Hepatocyte (in vitro differentiated cells): ENCODE results near the gene C1QTNF9B. TPM values are rescaled to one million over a fixed set of nuclear protein-coding genes. Genes with fewer than 3 reads are reported as not detected.

Experiments
- DNase-seq: peaks from one replicate; pipeline ENCODE4 v3.0.0-alpha.2; 2016; ENCODE audit warnings: low spot score
- H2AFZ ChIP-seq: fragments of 200-600 bp; sonication (generic); 2 replicates; pipeline ENCODE4 v1.6.0; 2016; ENCODE audit warnings: antibody characterized with exemption, mild to moderate bottlenecking
- H3K27ac ChIP-seq: fragments of 200-600 bp; sonication (generic); 2 replicates; pipeline ENCODE4 v1.5.1; 2016; ENCODE audit warnings: mild to moderate bottlenecking
- H3K27me3 ChIP-seq: fragments of 200-600 bp; sonication (generic); 2 replicates; pipeline ENCODE4 v1.6.1; 2016
- H3K36me3 ChIP-seq: fragments of 200-600 bp; sonication (generic); replicated peaks from 2 replicates; pipeline ENCODE4 v1.5.1; 2016; ENCODE audit warnings: low read depth; ENCODE audit not compliant: insufficient read depth
- H3K4me1 ChIP-seq: fragments of 200-600 bp; sonication (generic); 2 replicates; pipeline ENCODE4 v1.5.1; 2016; ENCODE audit warnings: mild to moderate bottlenecking, moderate library complexity; ENCODE audit not compliant: insufficient read depth
- H3K4me2 ChIP-seq: fragments of 200-600 bp; sonication (generic); 2 replicates; pipeline ENCODE4 v1.6.0; 2016
- H3K4me3 ChIP-seq: fragments of 200-600 bp; sonication (generic); 2 replicates; pipeline ENCODE4 v1.5.1; 2016; ENCODE audit warnings: mild to moderate bottlenecking
- H3K79me2 ChIP-seq: fragments of 200-600 bp; sonication (generic); 2 replicates; pipeline ENCODE4 v1.6.0; 2017; ENCODE audit warnings: mild to moderate bottlenecking
- H3K9me2 ChIP-seq: fragments of 200-600 bp; sonication (generic); replicated peaks from 2 replicates; pipeline ENCODE4 v1.6.0; 2017; ENCODE audit warnings: mild to moderate bottlenecking; ENCODE audit not compliant: insufficient read depth
- H3K9me3 ChIP-seq: fragments of 200-600 bp; sonication (generic); 2 replicates; pipeline ENCODE4 v1.5.1; 2016; ENCODE audit warnings: low read depth, mild to moderate bottlenecking
- H4K20me1 ChIP-seq: fragments of 200-600 bp; sonication (generic); 2 replicates; pipeline ENCODE4 v1.6.0; 2016; ENCODE audit warnings: mild to moderate bottlenecking; ENCODE audit not compliant: insufficient read depth, poor library complexity, severe bottlenecking
- CTCF ChIP-seq: fragments of 200-600 bp; sonication (generic); IDR thresholded peaks from 2 replicates; pipeline ENCODE4 v1.5.1; 2016; ENCODE audit warnings: antibody characterized with exemption, mild to moderate bottlenecking; ENCODE audit not compliant: poor library complexity
- EZH2 ChIP-seq: fragments of 200-600 bp; sonication (generic); IDR thresholded peaks from 2 replicates; pipeline ENCODE4 v1.6.1; 2016; ENCODE audit warnings: antibody characterized with exemption, mild to moderate bottlenecking, borderline replicate concordance
- EZH2phosphoT487 ChIP-seq: fragments of 200-600 bp; sonication (generic); IDR thresholded peaks from one replicate; pipeline ENCODE4 v1.6.1; 2018; ENCODE audit warnings: antibody characterized with exemption, mild to moderate bottlenecking, low read depth, moderate library complexity; ENCODE audit not compliant: unreplicated experiment, severe bottlenecking
- WGBS: methylation state at CpG from one replicate; pipeline ENCODE4 v1.1.6; 2016; ENCODE audit warnings: low lambda C conversion rate; ENCODE audit errors: missing lambda C conversion rate; 5-methylcytosine and 5-hydroxymethylcytosine counted together
- polyA plus RNA-seq: library from polyadenylated mRNA; unstranded; fragments of >200 nt; fragmentation: Nextera tagmentation; extraction: Ambion mirVana; gene quantifications from 2 replicates; pipeline ENCODE4 v1.2.1, GENCODE V29; 2016
- total RNA-seq: library from RNA; depleted of rRNA; stranded (reverse); fragments of >200 nt; gene quantifications from 2 replicates; pipeline ENCODE4 v1.2.3, GENCODE V29; 2014

Gene C1QTNF9B
- total and polyA plus RNA-seq, 2 experiments from 2014 or later: 0.29 TPM; not detected in 1

GRCh38 chr13:23870356-23871140 lies 26.8 kb downstream of the C1QTNF9B start:
- Histone ChIP-seq H3K9me2 (no peaks in the 10 kb centered on the region), H3K79me2 (no peaks in the 10 kb centered on the region), H3K36me3 (no peaks in the 10 kb centered on the region), H3K9me3 (no peaks in the 10 kb centered on the region), H4K20me1 (no peaks in the 10 kb centered on the region), H2AFZ (no peak overlapping the region), H3K27ac (no peak overlapping the region), H3K27me3 (no peaks in the 10 kb centered on the region), H3K4me2 (no peak overlapping the region), H3K4me1 (peaks cover 11% of the 10 kb centered on the region), H3K4me3 (no peak overlapping the region)
- DNase-seq: no peak
- TF ChIP-seq CTCF: no peak
- no peak for TF ChIP-seq EZH2
- TF ChIP-seq EZH2phosphoT487: no peak
- WGBS: 93% methylated on average over 12 of the region's 12 CpGs

- Histone ChIP-seq H3K4me3 (no peak overlapping the region), H2AFZ (no peak overlapping the region), H4K20me1 (no peaks in the 10 kb centered on the region), H3K27ac (peak overlapping the region; percentile 19), H3K79me2 (no peaks in the 10 kb centered on the region), H3K4me1 (peaks cover 11% of the 10 kb centered on the region), H3K4me2 (no peak overlapping the region), H3K36me3 (no peaks in the 10 kb centered on the region), H3K9me2 (no peaks in the 10 kb centered on the region), H3K27me3 (no peaks in the 10 kb centered on the region), H3K9me3 (no peaks in the 10 kb centered on the region)
- 87% methylated on average over 5 of the region's 5 CpGs for WGBS
- TF ChIP-seq EZH2: no peak
- TF ChIP-seq EZH2phosphoT487: no peak
- no peak for TF ChIP-seq CTCF
- DNase-seq: no peak
Measured at GRCh38 chr13:23868521-23868920, 28.8 kb downstream of the C1QTNF9B start.

- Histone ChIP-seq H3K9me2 (no peaks in the 10 kb centered on the region), H3K9me3 (no peaks in the 10 kb centered on the region), H3K4me3 (no peak overlapping the region), H3K79me2 (no peaks in the 10 kb centered on the region), H3K36me3 (no peaks in the 10 kb centered on the region), H3K27me3 (no peaks in the 10 kb centered on the region), H4K20me1 (no peaks in the 10 kb centered on the region), H2AFZ (no peak overlapping the region), H3K4me1 (peaks cover 11% of the 10 kb centered on the region), H3K4me2 (no peak overlapping the region), H3K27ac (peak overlapping the region; percentile 5)
- TF ChIP-seq EZH2phosphoT487 (no peak), EZH2 (no peak), CTCF (no peak)
- WGBS: 57% methylated on average over 8 of the region's 8 CpGs
- peak; percentile 44 for DNase-seq
Measured at GRCh38 chr13:23867027-23867491, 30.2 kb downstream of the C1QTNF9B start.
